Esophagus squamous epithelium (tissue), 5 donors: ENCODE results near the gene ESRP2. TPM values are rescaled to one million over a fixed set of nuclear protein-coding genes. Genes with fewer than 3 reads are reported as not detected.

ENCODE experiments used
- DNase-seq: peaks from one replicate; lab custom pipeline; 2025; lab: John Stamatoyannopoulos, UW
- H3K27ac ChIP-seq, 4 donors: fragments of 200-600 bp; sonication (generic); one replicate each; pipeline ENCODE4 v1.5.1; 2016 to 2019; ENCODE audit warnings: mild to moderate bottlenecking in 1 of 4
- H3K27me3 ChIP-seq, 4 donors: fragments of 200-600 bp; sonication (generic); 1 replicate in 3 of 4; 2 replicates in 1 of 4; pipeline versions ENCODE4 v1.5.1 to v1.6.0; 2017 to 2021; ENCODE audit warnings: antibody characterized with exemption in 1 of 4
- H3K36me3 ChIP-seq, 3 donors: fragments of 200-600 bp; sonication (generic); one replicate each; pipeline ENCODE4 v1.5.1; 2016 to 2019
- H3K4me1 ChIP-seq, 3 donors: fragments of 200-600 bp; sonication (generic); one replicate each; pipeline ENCODE4 v1.5.1; 2017 to 2019
- H3K4me3 ChIP-seq, 4 donors: fragments of 200-600 bp; sonication (generic); 1 replicate in 3 of 4; 2 replicates in 1 of 4; pipeline ENCODE4 v1.5.1; 2016 to 2019; ENCODE audit warnings: mild to moderate bottlenecking in 2 of 4, moderate library complexity in 1 of 4
- H3K9me3 ChIP-seq, 3 donors: fragments of 200-600 bp; sonication (generic); one replicate each; pipeline ENCODE4 v1.5.1; 2016 to 2019
- POLR2A ChIP-seq, 4 donors: fragments of 450-650 bp; IDR thresholded peaks; one replicate each; pipeline ENCODE4 v1.6.1; 2017; ENCODE audit warnings: antibody characterized with exemption in 4 of 4, mild to moderate bottlenecking in 4 of 4, moderate library complexity in 3 of 4
- WGBS, 2 donors: methylation state at CpG; one replicate each; pipeline ENCODE4 v1.1.5; 2018; 5-methylcytosine and 5-hydroxymethylcytosine counted together
- intact Hi-C: fragments of 100-400 bp; cut with DNase I; formaldehyde crosslinking; loops from one replicate; pipeline ENCODE4 v1.15.0; 2022
- total RNA-seq, 4 donors: library from RNA; depleted of rRNA; stranded (reverse); fragments of >200 nt; gene quantifications; one replicate each; pipeline ENCODE4 v1.1.0, GENCODE V29; 2016
- TF ChIP-seq, protein P1 (sequence below), 6 experiments: fragments of 450-650 bp in 4 of 6; fragments of 200-600 bp in 2 of 6; sonication (generic) in 2 of 6; IDR thresholded peaks; one replicate each; pipeline ENCODE4 v1.5.1; 2016 to 2019; ENCODE audit warnings: antibody characterized with exemption in 6 of 6, mild to moderate bottlenecking in 4 of 6, moderate library complexity in 4 of 6
- donor health status: DM: yes; HTN: yes; CAD: no.

ESRP2 gene
- total RNA-seq, 4 donors from 2014 or later: 44.6 to 137 (median 118) TPM

DNA sequence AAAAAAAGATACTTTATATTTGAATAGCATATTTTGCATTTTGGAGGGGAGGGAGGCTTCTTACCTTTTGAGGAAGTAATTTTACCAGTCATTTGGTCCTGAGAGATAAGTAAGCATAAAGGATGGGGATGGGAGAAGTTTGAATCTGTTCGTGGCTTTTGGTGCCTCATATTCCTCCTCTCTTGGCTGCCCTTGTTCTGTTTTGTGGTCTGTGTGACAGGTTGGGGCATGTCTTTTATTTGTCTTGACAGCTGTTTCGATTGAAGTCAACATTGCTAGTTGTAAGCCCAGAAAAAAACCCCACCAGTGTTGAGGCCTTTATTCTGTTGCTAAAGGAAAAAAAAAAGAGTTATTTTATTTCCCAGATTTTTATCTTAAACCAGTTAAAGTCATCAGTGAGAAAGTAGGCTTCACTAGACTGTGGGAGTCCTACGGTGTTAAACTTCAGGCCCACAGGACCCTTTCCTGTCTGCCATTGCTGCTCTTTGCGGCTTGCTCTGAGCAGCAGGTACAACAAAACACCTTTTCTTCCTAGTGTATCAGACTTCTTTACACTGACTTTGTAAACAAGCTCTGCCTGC, 39.8 kb upstream of the ESRP2 start:
- peak overlapping the region in 3 of 4 donors; percentile 1 to 68 (median 42) for H3K27ac ChIP-seq
- no peaks in the 10 kb centered on the region for H3K27me3 ChIP-seq

DNA sequence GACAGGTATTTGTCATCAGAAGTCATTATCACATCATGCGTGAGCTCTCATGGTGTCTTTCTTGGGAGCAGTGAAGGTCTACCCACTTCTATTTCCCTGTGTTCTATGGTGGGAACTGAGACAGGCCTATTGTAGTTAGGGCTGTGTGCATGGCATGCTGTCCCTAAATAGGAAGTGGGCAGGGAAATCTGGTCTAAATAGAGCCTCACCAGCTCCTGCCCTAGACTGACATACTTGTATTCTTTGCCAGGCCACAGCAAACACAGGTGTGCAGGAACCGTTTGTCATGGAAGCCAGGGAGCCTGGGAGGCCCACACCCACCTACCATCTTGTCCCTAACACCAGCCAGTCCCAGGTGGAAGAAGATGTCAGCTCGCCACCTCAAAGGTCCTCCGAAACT, 38.5 kb upstream of the ESRP2 start:
- intact Hi-C loops: no loop called here
- 91 to 100% methylated on average over 1 to 3 of the region's 4 CpGs for WGBS, 2 donors
- no peaks in the 10 kb centered on the region for H3K27me3 ChIP-seq
- TF ChIP-seq, protein P1, sequence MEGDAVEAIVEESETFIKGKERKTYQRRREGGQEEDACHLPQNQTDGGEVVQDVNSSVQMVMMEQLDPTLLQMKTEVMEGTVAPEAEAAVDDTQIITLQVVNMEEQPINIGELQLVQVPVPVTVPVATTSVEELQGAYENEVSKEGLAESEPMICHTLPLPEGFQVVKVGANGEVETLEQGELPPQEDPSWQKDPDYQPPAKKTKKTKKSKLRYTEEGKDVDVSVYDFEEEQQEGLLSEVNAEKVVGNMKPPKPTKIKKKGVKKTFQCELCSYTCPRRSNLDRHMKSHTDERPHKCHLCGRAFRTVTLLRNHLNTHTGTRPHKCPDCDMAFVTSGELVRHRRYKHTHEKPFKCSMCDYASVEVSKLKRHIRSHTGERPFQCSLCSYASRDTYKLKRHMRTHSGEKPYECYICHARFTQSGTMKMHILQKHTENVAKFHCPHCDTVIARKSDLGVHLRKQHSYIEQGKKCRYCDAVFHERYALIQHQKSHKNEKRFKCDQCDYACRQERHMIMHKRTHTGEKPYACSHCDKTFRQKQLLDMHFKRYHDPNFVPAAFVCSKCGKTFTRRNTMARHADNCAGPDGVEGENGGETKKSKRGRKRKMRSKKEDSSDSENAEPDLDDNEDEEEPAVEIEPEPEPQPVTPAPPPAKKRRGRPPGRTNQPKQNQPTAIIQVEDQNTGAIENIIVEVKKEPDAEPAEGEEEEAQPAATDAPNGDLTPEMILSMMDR (IDR thresholded peaks at IDR 0.05): no peak
- no peak for TF ChIP-seq POLR2A (IDR thresholded peaks at IDR 0.05)
- peaks cover 0 to 65% (median 28%) of the 10 kb centered on the region in 3 donors for H3K4me1 ChIP-seq
- no peaks in the 10 kb centered on the region for H3K9me3 ChIP-seq
- H3K36me3 ChIP-seq: peaks cover 0 to 23% (median 0%) of the 10 kb centered on the region in 3 donors
- no peak overlapping the region for H3K4me3 ChIP-seq
- DNase-seq: no peak
- no peak overlapping the region for H3K27ac ChIP-seq

More for the DNA sequence above, 39.8 kb upstream of the ESRP2 start:
- no peaks in the 10 kb centered on the region for H3K9me3 ChIP-seq
- WGBS, 2 donors: 27 to 36% methylated on average over 4 of the region's 4 CpGs
- no peak overlapping the region for H3K4me3 ChIP-seq
- intact Hi-C loops: no loop called here
- peaks cover 0 to 25% (median 0%) of the 10 kb centered on the region in 3 donors for H3K36me3 ChIP-seq
- TF ChIP-seq POLR2A (IDR thresholded peaks at IDR 0.05): no peak
- TF ChIP-seq, protein P1 (IDR thresholded peaks at IDR 0.05): no peak
- no peak for DNase-seq
- H3K4me1 ChIP-seq: peaks cover 0 to 64% (median 28%) of the 10 kb centered on the region in 3 donors

DNA sequence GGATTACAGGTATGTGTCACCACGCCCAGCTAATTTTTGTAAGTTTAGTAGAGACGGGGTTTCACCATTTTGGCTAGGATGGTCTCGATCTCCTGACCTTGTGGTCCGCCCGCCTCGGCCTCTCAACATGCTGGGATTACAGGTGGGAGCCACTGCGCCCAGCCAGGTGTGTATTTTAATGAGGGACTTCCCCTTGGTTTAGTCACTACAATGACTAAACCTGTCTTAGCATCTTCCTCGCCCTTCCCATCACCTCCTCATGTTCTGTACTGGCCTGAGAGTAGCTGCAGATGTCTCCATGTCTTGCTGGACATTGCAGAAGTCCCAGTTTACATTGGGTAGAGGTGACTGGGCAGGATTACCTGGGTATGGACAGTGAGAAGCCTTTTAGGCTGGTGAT, 38.0 kb upstream of the ESRP2 start:
- Histone ChIP-seq H3K27me3 (no peaks in the 10 kb centered on the region), H3K27ac (no peak overlapping the region), H3K36me3 (peaks cover 0 to 18% (median 0%) of the 10 kb centered on the region in 3 donors), H3K4me1 (peaks cover 0 to 70% (median 28%) of the 10 kb centered on the region in 3 donors), H3K4me3 (no peak overlapping the region), H3K9me3 (no peaks in the 10 kb centered on the region)
- intact Hi-C loops: no loop called here
- WGBS, 2 donors: 36 to 57% methylated on average over 6 to 8 of the region's 8 CpGs
- TF ChIP-seq, protein P1 (IDR thresholded peaks at IDR 0.05): no peak
- TF ChIP-seq POLR2A (IDR thresholded peaks at IDR 0.05): no peak
- no peak for DNase-seq

DNA sequence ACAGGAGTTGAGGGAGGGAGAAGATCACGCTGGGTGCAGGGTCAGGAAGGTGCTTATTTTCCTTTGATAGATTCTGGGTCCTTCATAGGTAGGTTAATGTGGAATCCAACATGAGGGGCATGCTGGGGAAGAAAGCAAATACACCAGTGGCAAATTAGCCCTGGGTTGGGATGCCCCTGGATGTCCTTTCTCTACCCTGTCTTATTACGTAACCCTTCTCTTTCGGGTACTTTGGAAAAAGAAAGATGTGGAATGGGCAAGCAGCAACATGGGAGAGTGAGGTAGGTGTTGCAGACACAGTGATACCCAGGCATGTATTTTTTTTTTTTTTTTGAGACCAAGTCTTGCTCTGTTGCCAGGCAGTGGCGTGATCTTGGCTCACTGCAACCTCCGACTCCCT, 37.5 kb upstream of the ESRP2 start:
- Histone ChIP-seq H3K4me3 (no peak overlapping the region), H3K9me3 (no peaks in the 10 kb centered on the region), H3K4me1 (peaks cover 0 to 70% (median 28%) of the 10 kb centered on the region in 3 donors), H3K27ac (peak overlapping the region in 1 of 4 donors; percentile 48), H3K27me3 (no peaks in the 10 kb centered on the region), H3K36me3 (peaks cover 0 to 15% (median 0%) of the 10 kb centered on the region in 3 donors)
- intact Hi-C loops: no loop called here
- DNase-seq: no peak
- WGBS, 2 donors: 55 to 64% methylated on average over 5 of the region's 5 CpGs
- TF ChIP-seq, protein P1 (IDR thresholded peaks at IDR 0.05): no peak
- TF ChIP-seq POLR2A (IDR thresholded peaks at IDR 0.05): no peak

DNA sequence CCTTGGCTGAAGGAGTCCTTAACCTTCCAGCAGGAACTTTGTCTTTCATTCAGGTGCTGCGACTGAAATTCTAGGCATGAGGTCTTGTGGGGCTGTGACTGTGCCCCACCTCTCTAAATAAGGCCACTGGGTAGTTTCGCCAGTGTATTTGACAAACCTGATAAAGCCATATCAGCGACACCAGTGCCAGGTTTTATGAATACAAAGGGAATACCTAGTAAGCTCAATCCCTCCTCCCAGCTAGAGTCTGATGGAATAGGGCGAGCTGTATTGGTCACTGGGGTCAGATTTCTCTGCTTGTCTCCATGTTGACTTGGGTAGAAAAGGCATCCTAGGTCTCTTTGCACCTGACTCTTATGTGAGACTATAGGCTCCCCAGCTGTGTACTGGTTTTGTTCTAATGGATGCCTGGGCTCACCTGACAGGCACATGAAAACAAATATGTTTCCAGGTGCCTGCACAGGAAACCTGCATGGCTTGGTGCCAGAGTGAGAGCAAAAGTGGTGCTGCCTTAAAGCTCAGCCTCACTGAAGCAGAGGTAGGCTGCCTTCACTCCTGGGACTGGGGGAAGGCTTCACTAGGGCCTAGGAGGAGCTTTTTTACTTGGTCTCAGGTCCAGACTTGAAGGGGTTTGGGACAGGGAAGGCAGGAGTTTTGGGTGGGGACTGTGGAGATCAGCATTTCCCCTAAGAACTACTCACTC, 36.7 kb upstream of the ESRP2 start:
- Histone ChIP-seq H3K27me3 (no peaks in the 10 kb centered on the region), H3K4me3 (no peak overlapping the region), H3K36me3 (peaks cover 0 to 15% (median 0%) of the 10 kb centered on the region in 3 donors), H3K9me3 (no peaks in the 10 kb centered on the region), H3K4me1 (peaks cover 0 to 75% (median 28%) of the 10 kb centered on the region in 3 donors), H3K27ac (peak overlapping the region in 2 of 4 donors; percentile 2 to 48)
- DNase-seq: no peak
- intact Hi-C loops: no loop called here
- 96 to 100% methylated on average over 1 to 2 of the region's 4 CpGs for WGBS, 2 donors
- TF ChIP-seq, protein P1 (IDR thresholded peaks at IDR 0.05): no peak
- no peak for TF ChIP-seq POLR2A (IDR thresholded peaks at IDR 0.05)
